Adrenal gland (tissue), 12 donors: ENCODE measurements around the gene ADD1. TPM values are rescaled to one million over a fixed set of nuclear protein-coding genes. Genes with fewer than 3 reads are reported as not detected.

Experiments used
- DNase-seq, 7 donors: peaks; one replicate each; pipeline ENCODE4 v3.0.0-alpha.2; 2019 to 2020
- H3K27ac ChIP-seq, 5 donors: fragments of 200-600 bp; sonication (generic) in 4 of 5; 1 replicate in 3 of 5; 2 replicates in 2 of 5; pipeline versions ENCODE4 v1.5.1 to v1.8.0; 2016 to 2020; ENCODE audit warnings: mild to moderate bottlenecking in 1 of 5
- H3K27me3 ChIP-seq: fragments of 200-600 bp; 2 replicates; pipeline ENCODE4 v1.8.0; 2021
- H3K36me3 ChIP-seq, 2 donors: fragments of 200-600 bp; replicated peaks in 1 of 2; 1 replicate in 1 of 2; 2 replicates in 1 of 2; pipeline versions ENCODE4 v1.5.1 to v1.8.0; 2018 to 2022
- H3K4me1 ChIP-seq, 2 donors: fragments of 200-600 bp; replicated peaks in 1 of 2; 1 replicate in 1 of 2; 2 replicates in 1 of 2; pipeline versions ENCODE4 v1.5.1 to v1.8.0; 2018 to 2021
- H3K4me3 ChIP-seq, 4 donors: fragments of 200-600 bp; sonication (generic) in 3 of 4; one replicate each; pipeline ENCODE4 v1.5.1; 2016 to 2018
- H3K9me3 ChIP-seq, 3 donors: fragments of 200-600 bp; sonication (generic) in 1 of 3; replicated peaks in 1 of 3; 1 replicate in 2 of 3; 2 replicates in 1 of 3; pipeline versions ENCODE4 v1.5.1 to v1.8.0; 2016 to 2021
- CTCF ChIP-seq, 6 experiments: fragments of 450-650 bp in 4 of 6; fragments of 200-600 bp in 2 of 6; sonication (generic) in 1 of 6; IDR thresholded peaks; 1 replicate in 5 of 6; 2 replicates in 1 of 6; pipeline versions ENCODE4 v1.5.1 to v1.8.0; 2016 to 2021; ENCODE audit warnings: antibody characterized with exemption in 6 of 6, mild to moderate bottlenecking in 2 of 6, moderate library complexity in 1 of 6
- POLR2A ChIP-seq, 2 donors: fragments of 450-650 bp; IDR thresholded peaks; one replicate each; pipeline ENCODE4 v1.6.1; 2017; ENCODE audit warnings: antibody characterized with exemption in 2 of 2, mild to moderate bottlenecking in 2 of 2, moderate library complexity in 1 of 2
- WGBS, 4 donors: extraction: QIAGEN DNeasy Blood & Tissue Kit in 2 of 4; methylation state at CpG; one replicate each; pipeline versions ENCODE4 v1.1.5 to v1.1.7; 2013 to 2017; 5-methylcytosine and 5-hydroxymethylcytosine counted together
- intact Hi-C, 2 donors: fragments of 100-400 bp; cut with DNase I; formaldehyde crosslinking; loops; one replicate each; pipeline versions ENCODE4 v1.14.1 to v1.15.0; 2022 to 2023
- polyA plus RNA-seq, 3 donors: library from polyadenylated mRNA; stranded (reverse); fragments of 200-250 nt in 2 of 3; fragments of 350-450 nt in 1 of 3; fragmentation: Illumina TruSeq in 1 of 3; extraction: RNeasy Lipid Tissue Mini Kit (QIAGEN cat#74804) in 1 of 3; gene quantifications; one replicate each; pipeline ENCODE4 v1.2.3, GENCODE V29; 2013 to 2014
- total RNA-seq, 9 donors: library from RNA; depleted of rRNA in 4 of 9; stranded (reverse); fragments of >200 nt in 4 of 9; fragments of 120-200 nt in 1 of 9; fragmentation: NEBNext Ultra II Directional in 1 of 9; extraction: Animal tissue kit (Norgen Biotek cat#: 25700) in 1 of 9; gene quantifications; one replicate each; pipeline versions ENCODE4 v1.1.0 to v1.2.4, GENCODE V29; 2013 to 2023
- donor health status: healthy with polysubstance abuse.
- donor health status: Bipolar disorder and iron deficiency.
- donor health status: DM: yes; HTN: yes; CAD: no.
- donor health status: DM: no; HTN: no; CAD: no.
- donor health status: DM: no; HTN: no; CAD: no.
- donor health status: DM: yes; HTN: yes; CAD: no.

Gene ADD1
- total and polyA plus RNA-seq, 12 donors = 134 to 468 (median 241) TPM

- H3K27ac ChIP-seq = no peak overlapping the region
- H3K36me3 ChIP-seq = peaks cover 0 to 66% of the 10 kb centered on the region in 2 donors
- H3K27me3 ChIP-seq = no peaks in the 10 kb centered on the region
- H3K9me3 ChIP-seq = no peaks in the 10 kb centered on the region
- peak in 1 of 7 donors; percentile 19 for DNase-seq
- WGBS, 4 donors = 79 to 94% (median 91%) methylated on average over 3 to 13 of the region's 13 CpGs
- TF ChIP-seq POLR2A (IDR thresholded peaks at IDR 0.05) (no peak), CTCF (IDR thresholded peaks at IDR 0.05) (no peak)
- intact Hi-C loops = no loop called here
- no peak overlapping the region for H3K4me3 ChIP-seq
- H3K4me1 ChIP-seq = peaks cover 0 to 6% of the 10 kb centered on the region in 2 donors
Measured at GRCh38 chr4:2905544-2905943, 61.9 kb downstream of the ADD1 start.

- WGBS, 4 donors = 86 to 95% (median 91%) methylated on average over 8 of the region's 8 CpGs
- H3K27ac ChIP-seq = no peak overlapping the region
- H3K36me3 ChIP-seq = peaks cover 0 to 65% of the 10 kb centered on the region in 2 donors
- H3K4me1 ChIP-seq = peaks cover 0 to 3% of the 10 kb centered on the region in 2 donors
- DNase-seq = no peak
- no peaks in the 10 kb centered on the region for H3K9me3 ChIP-seq
- no peak overlapping the region for H3K4me3 ChIP-seq
- intact Hi-C loops = no loop called here
- no peaks in the 10 kb centered on the region for H3K27me3 ChIP-seq
- no peak for TF ChIP-seq CTCF (IDR thresholded peaks at IDR 0.05)
- no peak for TF ChIP-seq POLR2A (IDR thresholded peaks at IDR 0.05)
Measured at GRCh38 chr4:2906218-2906617, 62.6 kb downstream of the ADD1 start.

- WGBS, 4 donors = 86 to 94% (median 90%) methylated on average over 3 to 4 of the region's 4 CpGs
- Histone ChIP-seq H3K27me3 (no peaks in the 10 kb centered on the region), H3K36me3 (peaks cover 0 to 72% of the 10 kb centered on the region in 2 donors), H3K27ac (no peak overlapping the region), H3K4me3 (no peak overlapping the region), H3K9me3 (no peaks in the 10 kb centered on the region), H3K4me1 (no peaks in the 10 kb centered on the region)
- DNase-seq = peak in 1 of 7 donors; percentile 8
- intact Hi-C loops = no loop called here
- TF ChIP-seq CTCF (IDR thresholded peaks at IDR 0.05) (no peak), POLR2A (IDR thresholded peaks at IDR 0.05) (no peak)
Measured at GRCh38 chr4:2907226-2907625, 63.6 kb downstream of the ADD1 start.

GRCh38 chr4:2907706-2908293, 64.2 kb downstream of the ADD1 start:
- DNase-seq = no peak
- Histone ChIP-seq H3K4me3 (no peak overlapping the region), H3K4me1 (no peaks in the 10 kb centered on the region), H3K27me3 (no peaks in the 10 kb centered on the region), H3K9me3 (no peaks in the 10 kb centered on the region), H3K36me3 (peaks cover 0 to 77% of the 10 kb centered on the region in 2 donors), H3K27ac (no peak overlapping the region)
- intact Hi-C loops = no loop called here
- TF ChIP-seq POLR2A (IDR thresholded peaks at IDR 0.05) (no peak), CTCF (IDR thresholded peaks at IDR 0.05) (no peak)
- 91 to 95% (median 94%) methylated on average over 8 to 11 of the region's 11 CpGs for WGBS, 4 donors
